ENCODE data around the gene SNX22.

The SNX22 gene

GRCh38 chr15:64156652-64157331 is 5.3 kb downstream of the SNX22 start:
- DNase-seq, result no peak

DNA sequence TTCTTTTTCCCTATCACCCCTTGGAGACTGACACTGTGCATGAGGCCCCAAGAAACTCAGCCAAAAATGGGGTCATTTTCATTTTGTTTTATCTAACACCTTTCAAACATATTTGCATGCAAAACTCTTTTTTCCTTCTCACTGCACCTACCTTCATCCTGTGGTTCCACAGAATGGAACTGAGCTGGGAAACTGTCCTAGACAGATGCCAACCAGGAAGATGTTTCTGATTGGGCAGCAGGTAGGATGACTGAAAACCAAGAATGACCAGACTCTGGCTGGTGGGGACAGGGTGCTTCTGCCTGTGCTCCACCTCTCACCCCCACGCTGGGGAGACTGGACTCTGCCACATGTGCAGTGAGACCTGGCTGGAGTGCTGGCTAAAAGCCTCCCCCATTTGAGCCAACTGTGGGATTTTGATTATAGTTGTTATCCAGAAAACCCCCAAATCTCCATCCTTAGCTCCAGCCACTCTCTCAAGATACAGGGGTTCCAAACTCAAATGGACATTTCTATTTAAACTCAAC is 6.1 kb downstream of the SNX22 start:
- no peak for DNase-seq

- no peak for DNase-seq
These were observed 7.0 kb downstream of the SNX22 start for GRCh38 chr15:64158363-64159134.

- no peak for DNase-seq
These were observed 10.4 kb downstream of the SNX22 start for GRCh38 chr15:64161688-64162477.

DNA sequence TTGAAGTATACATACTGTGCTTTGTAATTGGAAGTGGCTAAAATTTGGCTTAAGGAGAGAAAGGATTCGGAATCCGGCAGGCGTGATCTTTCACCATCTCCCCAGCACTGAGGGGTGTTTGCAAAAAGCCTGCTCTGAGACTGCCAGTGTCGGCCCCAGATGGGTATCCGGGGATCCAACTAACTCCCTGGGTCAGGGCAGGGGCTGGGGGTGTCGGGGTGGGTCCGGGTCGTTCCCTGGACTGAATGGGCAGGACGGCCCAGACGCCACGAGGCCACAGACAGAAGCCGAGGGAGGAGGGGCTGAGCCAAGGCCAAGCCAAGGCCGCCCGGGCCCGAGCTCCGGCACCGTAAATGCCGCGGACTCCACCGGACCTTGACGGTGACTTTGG is 10.9 kb downstream of the SNX22 start:
- DNase-seq, result no peak

- DNase-seq, result peak; percentile 98
These were observed 11.5 kb downstream of the SNX22 start, which contains the start of gene PPIB for GRCh38 chr15:64162869-64163658. Gene PPIB (minus strand): TSS chr15:64163022. CDS start chr15:64162986, 36 bp downstream.

- DNase-seq, result peak; percentile 22
These were observed 12.3 kb downstream of the SNX22 start for GRCh38 chr15:64163659-64164362.

GRCh38 chr15:64164436-64164835 is 12.9 kb downstream of the SNX22 start:
- no peak for DNase-seq

DNA sequence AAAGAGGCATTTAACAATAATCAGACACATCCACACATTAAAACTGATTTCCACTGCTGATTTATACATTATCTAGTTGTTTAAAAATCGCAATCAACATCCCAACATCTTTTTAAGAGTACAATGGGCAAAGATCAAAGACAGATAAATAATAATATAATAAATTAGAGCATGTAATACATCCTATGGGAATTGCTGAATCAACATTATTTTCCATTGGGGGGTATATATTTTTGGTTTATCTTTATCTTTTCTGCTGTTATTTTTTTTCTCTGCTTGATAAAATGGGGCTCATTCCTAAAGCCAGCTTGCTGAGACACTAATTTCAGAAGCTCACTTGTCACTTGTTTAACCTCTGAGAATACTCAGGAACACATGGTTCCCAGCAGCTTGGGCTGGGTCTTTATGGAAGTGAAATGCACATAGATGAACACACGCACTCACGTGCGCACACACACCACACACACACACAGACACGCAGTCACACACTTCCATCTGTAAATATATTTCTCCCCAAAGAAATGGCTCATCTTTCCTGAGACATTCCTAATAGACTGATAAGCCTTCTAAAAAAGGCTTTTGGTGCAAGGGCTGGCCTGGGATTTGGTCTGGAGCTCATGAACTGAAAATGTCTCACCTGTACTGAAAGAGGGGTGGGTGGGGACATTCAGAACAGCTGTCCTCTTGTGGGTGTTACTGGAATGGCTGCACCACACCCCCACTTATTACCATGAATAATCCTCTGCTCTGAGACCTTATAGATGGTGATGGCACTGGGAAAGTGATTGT is 14.8 kb downstream of the SNX22 start:
- no peak for DNase-seq

- no peak for DNase-seq
These were observed 28.8 kb downstream of the SNX22 start for GRCh38 chr15:64180235-64180824.

DNA sequence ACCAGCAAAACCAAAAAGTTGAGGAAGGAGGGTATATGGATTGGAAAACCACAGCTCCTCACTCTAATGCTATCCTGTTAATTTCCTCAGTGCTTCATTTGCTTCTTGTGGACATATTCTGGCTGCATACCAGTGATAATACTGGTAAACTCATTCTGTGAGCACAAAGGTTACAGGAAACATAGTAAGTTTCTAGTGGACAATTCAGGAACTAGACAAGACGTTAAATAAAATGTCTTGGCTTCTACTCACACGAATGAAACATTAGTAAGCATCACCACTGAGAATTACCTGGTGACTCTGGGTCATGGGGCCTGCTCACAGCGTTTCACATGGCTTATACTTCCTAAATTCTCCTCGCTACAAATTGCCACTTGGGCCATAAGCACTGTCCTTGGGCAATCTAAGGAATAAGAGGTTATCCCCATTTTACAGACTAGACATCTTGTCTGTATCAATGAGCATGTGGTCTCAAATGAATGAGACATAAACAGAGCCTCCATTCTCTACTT is 31.4 kb downstream of the SNX22 start:
- DNase-seq, result no peak

DNA sequence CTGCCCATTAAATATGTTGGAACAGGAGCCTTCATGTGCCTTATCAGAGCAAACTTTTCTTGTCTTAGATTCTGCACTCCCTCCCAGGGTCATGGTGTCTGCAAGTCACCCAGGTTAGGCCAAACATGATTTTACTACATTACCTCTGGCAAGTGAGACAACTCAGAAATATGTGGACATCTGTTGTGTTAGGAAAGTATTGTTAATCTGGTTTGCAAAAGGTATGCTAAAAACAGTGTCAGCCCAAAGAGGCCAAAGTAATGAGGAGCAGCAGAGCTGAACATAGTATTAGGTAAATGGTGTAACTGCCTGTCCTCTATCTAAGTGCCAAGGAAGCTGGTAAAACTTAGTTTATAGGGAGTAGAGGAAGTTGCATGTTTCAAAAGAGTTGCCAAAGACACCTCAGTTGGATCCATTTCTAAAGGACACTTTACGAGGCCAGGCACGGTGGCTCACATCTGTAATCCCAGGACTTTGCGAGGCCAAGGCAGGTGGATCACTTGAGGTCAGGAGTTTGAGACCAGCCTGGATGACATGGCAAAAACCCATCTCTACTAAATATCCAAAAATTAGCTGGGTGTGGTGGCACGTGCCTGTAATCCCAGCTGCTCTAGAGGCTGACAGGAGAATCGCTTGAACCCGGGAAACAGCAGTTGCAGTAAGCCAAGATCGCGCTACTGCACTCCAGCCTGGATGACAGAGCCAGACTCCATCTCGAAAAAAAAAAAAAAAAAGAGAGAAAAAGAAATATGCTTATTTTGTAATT is 33.8 kb downstream of the SNX22 start:
- no peak for DNase-seq

DNA sequence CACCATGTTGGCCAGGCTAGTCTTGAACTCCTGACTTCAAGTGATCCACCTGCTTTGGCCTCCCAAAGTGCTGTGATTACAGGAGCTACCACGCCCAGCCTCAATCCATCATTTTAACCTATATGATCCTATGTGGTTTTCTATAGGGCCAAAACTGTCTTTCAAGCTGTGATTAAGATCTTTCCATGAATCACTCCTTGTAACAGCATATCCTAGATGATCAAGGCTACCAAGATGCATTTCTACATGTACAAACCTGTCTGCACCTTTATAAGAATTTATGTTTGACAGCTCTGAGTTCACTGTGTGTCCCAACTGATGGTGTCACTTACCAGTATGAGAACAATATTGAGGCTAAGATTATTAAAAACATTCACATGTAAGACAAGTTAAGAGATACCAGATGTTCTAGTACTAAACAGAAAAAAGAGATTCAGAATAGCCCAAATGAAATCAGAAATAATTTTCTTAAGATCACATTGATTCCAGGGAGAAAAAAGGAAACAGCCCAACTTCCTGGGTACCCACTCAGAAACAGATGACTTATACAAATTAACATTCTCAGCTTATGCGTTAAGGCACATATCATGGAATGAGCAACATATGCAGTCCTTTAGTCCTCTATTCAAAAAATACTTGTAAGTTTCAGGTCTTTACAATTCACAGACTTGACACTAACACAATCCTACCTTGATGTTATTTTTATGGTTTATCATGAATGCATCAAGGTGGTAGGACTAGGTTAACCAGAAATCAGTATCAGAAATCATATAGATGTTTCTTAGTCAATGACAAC is 36.1 kb downstream of the SNX22 start:
- DNase-seq, result peak; percentile 11

- no peak for DNase-seq
These were observed 40.7 kb downstream of the SNX22 start for GRCh38 chr15:64191971-64192830.

DNA sequence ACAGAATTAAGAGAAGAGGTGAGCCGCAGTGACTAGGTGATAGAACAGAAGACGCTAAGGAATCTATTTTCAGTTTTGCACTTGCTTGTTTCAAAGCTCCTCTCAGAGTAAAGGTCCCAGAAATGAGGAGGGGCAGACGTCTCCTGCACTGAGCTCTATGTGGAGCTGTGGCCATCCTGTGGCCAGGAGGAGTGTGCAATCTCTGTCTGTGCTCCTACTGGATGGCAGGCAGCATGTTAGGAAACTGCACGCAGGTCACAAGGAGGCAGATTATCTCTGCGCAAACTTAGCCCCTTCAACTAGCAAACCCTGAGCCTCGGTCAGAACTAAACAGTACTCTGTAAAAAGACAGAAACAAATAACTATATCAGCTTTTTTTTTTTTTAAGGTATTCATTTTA is 42.4 kb downstream of the SNX22 start:
- DNase-seq, result no peak

GRCh38 chr15:64197425-64197824 is 45.9 kb downstream of the SNX22 start:
- DNase-seq, result no peak

GRCh38 chr15:64205202-64205601 is 53.7 kb downstream of the SNX22 start:
- DNase-seq, result no peak

Measured in fibroblast of skin of back (primary cell).